Esophagus muscularis mucosa (tissue), 4 donors: Measurements from ENCODE around the gene BTN1A1. TPM values are rescaled to one million over a fixed set of nuclear protein-coding genes. Genes with fewer than 3 reads are reported as not detected.
A peak's percentile ranks its signal among the peaks of the same experiment; 100 is the strongest.
"Not testable (repeated sequence)": the region's sequence is repeated elsewhere in the genome, so short reads cannot be mapped to it uniquely, and the experiment has no call there.

Experiments used
- DNase-seq: peaks from one replicate; pipeline ENCODE4 v3.0.0-alpha.2; 2017; ENCODE audit errors: extremely low spot score
- H3K27ac ChIP-seq, 4 donors: fragments of 200-600 bp; sonication (generic); replicated peaks in 1 of 4; 1 replicate in 3 of 4; 2 replicates in 1 of 4; pipeline ENCODE4 v1.5.1; 2016 to 2019; ENCODE audit warnings: mild to moderate bottlenecking in 1 of 4
- H3K27me3 ChIP-seq, 4 donors: fragments of 200-600 bp; sonication (generic); one replicate each; pipeline versions ENCODE4 v1.5.1 to v1.6.0; 2016 to 2019
- H3K36me3 ChIP-seq, 4 donors: fragments of 200-600 bp; sonication (generic); one replicate each; pipeline ENCODE4 v1.5.1; 2016 to 2019
- H3K4me1 ChIP-seq, 4 donors: fragments of 200-600 bp; sonication (generic); one replicate each; pipeline ENCODE4 v1.5.1; 2016 to 2019
- H3K4me3 ChIP-seq, 4 donors: fragments of 200-600 bp; sonication (generic); 1 replicate in 2 of 4; 2 replicates in 2 of 4; pipeline ENCODE4 v1.5.1; 2016 to 2019; ENCODE audit warnings: mild to moderate bottlenecking in 4 of 4, moderate library complexity in 1 of 4
- H3K9me3 ChIP-seq, 4 donors: fragments of 200-600 bp; sonication (generic); 1 replicate in 3 of 4; 2 replicates in 1 of 4; pipeline ENCODE4 v1.5.1; 2016 to 2019
- CTCF ChIP-seq, 3 experiments: fragments of 200-600 bp in 2 of 3; fragments of 450-650 bp in 1 of 3; sonication (generic) in 2 of 3; IDR thresholded peaks; one replicate each; pipeline ENCODE4 v1.5.1; 2017 to 2019; ENCODE audit warnings: antibody characterized with exemption in 3 of 3, mild to moderate bottlenecking in 2 of 3, moderate library complexity in 1 of 3
- EP300 ChIP-seq: sonication (generic); formaldehyde crosslinking; IDR thresholded peaks from one replicate; pipeline ENCODE4 v1.6.1; 2017; ENCODE audit warnings: antibody characterized with exemption
- POLR2A ChIP-seq: fragments of 450-650 bp; IDR thresholded peaks from one replicate; pipeline ENCODE4 v1.6.1; 2017; ENCODE audit warnings: antibody characterized with exemption, moderate library complexity, mild to moderate bottlenecking, low read depth
- POLR2AphosphoS5 ChIP-seq, 2 donors: sonication (generic); formaldehyde crosslinking; IDR thresholded peaks; one replicate each; pipeline ENCODE4 v1.6.1; 2017; ENCODE audit warnings: antibody characterized with exemption in 2 of 2
- WGBS: methylation state at CpG from one replicate; pipeline ENCODE4 v1.1.5; 2018; 5-methylcytosine and 5-hydroxymethylcytosine counted together
- intact Hi-C: fragments of 100-400 bp; cut with DNase I; formaldehyde crosslinking; loops from one replicate; pipeline ENCODE4 v1.15.1; 2023
- total RNA-seq, 4 donors: library from RNA; depleted of rRNA; stranded (reverse); fragments of >200 nt; gene quantifications; one replicate each; pipeline versions ENCODE4 v1.1.0 to v1.2.1, GENCODE V29; 2016

Gene BTN1A1
- total RNA-seq, 4 donors from 2014 or later = not detected

GRCh38 chr6:26457264-26457805, 42.8 kb upstream of the BTN1A1 start:
- 12% methylated on average over 9 of the region's 9 CpGs for WGBS
- peak overlapping the region; percentile 81 to 95 (median 90) for H3K4me3 ChIP-seq
- TF ChIP-seq EP300 (no peak), CTCF (IDR thresholded peaks at IDR 0.05) (no peak), POLR2AphosphoS5 (IDR thresholded peaks at IDR 0.05) (no peak), POLR2A (no peak)
- intact Hi-C loops = loop anchor here (5.0 kb wide), 1 partner anchor 75 kb away; no protein-coding TSS in a partner anchor
- H3K36me3 ChIP-seq = peaks cover 10 to 24% (median 18%) of the 10 kb centered on the region in 4 donors
- no peaks in the 10 kb centered on the region for H3K9me3 ChIP-seq
- peak overlapping the region; percentile 93 to 96 (median 94) for H3K27ac ChIP-seq
- no peak for DNase-seq
- H3K4me1 ChIP-seq = peaks cover 37 to 52% (median 47%) of the 10 kb centered on the region in 4 donors
- H3K27me3 ChIP-seq = no peaks in the 10 kb centered on the region

GRCh38 chr6:26457806-26458688, 42.1 kb upstream of the BTN1A1 start, which contains the start of gene BTN2A1:
Gene BTN2A1, plus strand, starts transcription at chr6:26457955. Its CDS starts 682 bp downstream, at chr6:26458637.
- Histone ChIP-seq H3K4me1 (peaks cover 37 to 59% (median 53%) of the 10 kb centered on the region in 4 donors), H3K36me3 (peaks cover 14 to 30% (median 26%) of the 10 kb centered on the region in 4 donors), H3K27me3 (no peaks in the 10 kb centered on the region), H3K27ac (peak within 1 kb of the TSS; percentile 93 to 96 (median 94)), H3K9me3 (no peaks in the 10 kb centered on the region), H3K4me3 (peak within 1 kb of the TSS; percentile 81 to 95 (median 90))
- TF ChIP-seq POLR2A (no peak), EP300 (no peak), CTCF (IDR thresholded peaks at IDR 0.05) (no peak), POLR2AphosphoS5 (IDR thresholded peaks at IDR 0.05) (peak; percentile 44 to 76)
- under 1% methylated on average over 29 of the region's 31 CpGs for WGBS
- peak; percentile 95 for DNase-seq
- intact Hi-C loops = loop anchor here (5.0 kb wide), 1 partner anchor 74 kb away; no protein-coding TSS in a partner anchor

GRCh38 chr6:26459023-26459810, 40.9 kb upstream of the BTN1A1 start:
- DNase-seq = no peak
- Histone ChIP-seq H3K4me3 (peak overlapping the region; percentile 81 to 95 (median 90)), H3K27me3 (no peaks in the 10 kb centered on the region), H3K36me3 (peaks cover 25 to 42% (median 37%) of the 10 kb centered on the region in 4 donors), H3K9me3 (no peaks in the 10 kb centered on the region), H3K4me1 (peaks cover 37 to 70% (median 57%) of the 10 kb centered on the region in 4 donors), H3K27ac (no peak overlapping the region)
- intact Hi-C loops = loop anchor here (5.0 kb wide), 1 partner anchor 73 kb away; no protein-coding TSS in a partner anchor
- WGBS = 80% methylated on average over 16 of the region's 16 CpGs
- no peak for TF ChIP-seq EP300
- no peak for TF ChIP-seq POLR2AphosphoS5 (IDR thresholded peaks at IDR 0.05)

- H3K27ac ChIP-seq, DNase-seq, intact Hi-C loops, H3K27me3 ChIP-seq, H3K9me3 ChIP-seq: not testable (repeated sequence)
- WGBS = 73% methylated on average over 5 of the region's 5 CpGs
- H3K4me3 ChIP-seq = peak overlapping the region in 1 of 4 donors; percentile 92
- H3K36me3 ChIP-seq = peaks cover 47 to 63% (median 59%) of the 10 kb centered on the region in 4 donors
- H3K4me1 ChIP-seq = peaks cover 37 to 69% (median 57%) of the 10 kb centered on the region in 4 donors
Measured at GRCh38 chr6:26461353-26461752, 38.8 kb upstream of the BTN1A1 start.

GRCh38 chr6:26464014-26464413, 36.1 kb upstream of the BTN1A1 start:
- H3K27ac ChIP-seq = no peak overlapping the region
- H3K27me3 ChIP-seq = no peaks in the 10 kb centered on the region
- peaks cover 72 to 90% (median 85%) of the 10 kb centered on the region in 4 donors for H3K36me3 ChIP-seq
- no peak for DNase-seq
- 82% methylated on average over 4 of the region's 4 CpGs for WGBS
- H3K4me3 ChIP-seq = no peak overlapping the region
- intact Hi-C loops = no loop called here
- TF ChIP-seq EP300 (no peak), CTCF (IDR thresholded peaks at IDR 0.05) (no peak), POLR2A (no peak), POLR2AphosphoS5 (IDR thresholded peaks at IDR 0.05) (no peak)
- H3K4me1 ChIP-seq = peaks cover 25 to 51% (median 43%) of the 10 kb centered on the region in 4 donors
- no peaks in the 10 kb centered on the region for H3K9me3 ChIP-seq
